ENCODE results near the gene HSDL2. TPM values are rescaled to one million over a fixed set of nuclear protein-coding genes. Genes with fewer than 3 reads are reported as not detected.
"Not testable (repeated sequence)": the region's sequence is repeated elsewhere in the genome, so short reads cannot be mapped to it uniquely, and the experiment has no call there.

HSDL2 gene
- total RNA-seq, 2 experiments from 2014 or later: 18.4 to 24.1 TPM

- Mint-ChIP-seq H3K27ac (no peak overlapping the region), H3K9me3 (no peaks in the 10 kb centered on the region), H3K4me3 (no peak overlapping the region), H3K27me3 (no peaks in the 10 kb centered on the region), H3K4me1 (peaks cover 40% of the 10 kb centered on the region), H3K36me3 (ENCODE audit: low read depth) (peaks cover 6% of the 10 kb centered on the region)
- CTCF ChIA-PET: interaction anchor here (1.1 kb wide), 1 partner anchor 23 kb away, joined by 3 read pairs; no protein-coding TSS in a partner anchor
- DNase-seq: no peak
- POLR2A ChIA-PET: no interaction called here
Observed at GRCh38 chr9:112384690-112385089, 4.8 kb downstream of the HSDL2 start.

- no peak for DNase-seq
- ChIA-PET CTCF (interaction anchor here (1.1 to 1.4 kb wide), 2 partner anchors 21 to 257 kb away, joined by 3 to 5 read pairs; no protein-coding TSS in a partner anchor), POLR2A (no interaction called here)
- Mint-ChIP-seq H3K4me1 (peaks cover 27% of the 10 kb centered on the region), H3K4me3 (no peak overlapping the region), H3K9me3 (no peaks in the 10 kb centered on the region), H3K36me3 (ENCODE audit: low read depth) (peaks cover 4% of the 10 kb centered on the region), H3K27me3 (no peaks in the 10 kb centered on the region), H3K27ac (no peak overlapping the region)
Observed at GRCh38 chr9:112387115-112387514, 7.2 kb downstream of the HSDL2 start.

- H3K36me3 Mint-ChIP-seq (ENCODE audit: low read depth); DNase-seq; H3K9me3 Mint-ChIP-seq; H3K27me3 Mint-ChIP-seq; H3K27ac Mint-ChIP-seq; H3K4me3 Mint-ChIP-seq; CTCF ChIA-PET; POLR2A ChIA-PET: not testable (repeated sequence)
- H3K4me1 Mint-ChIP-seq: peaks cover 13% of the 10 kb centered on the region
Observed at GRCh38 chr9:112389897-112390296, 10.0 kb downstream of the HSDL2 start.

GRCh38 chr9:112391936-112392560 lies 12.1 kb downstream of the HSDL2 start:
- H3K4me1 Mint-ChIP-seq; DNase-seq; CTCF ChIA-PET; H3K9me3 Mint-ChIP-seq; H3K27me3 Mint-ChIP-seq; H3K4me3 Mint-ChIP-seq; H3K36me3 Mint-ChIP-seq (ENCODE audit: low read depth); POLR2A ChIA-PET: not testable (repeated sequence)
- peak overlapping the region; percentile 57 for H3K27ac Mint-ChIP-seq

GRCh38 chr9:112393146-112393545 lies 13.2 kb downstream of the HSDL2 start:
- CTCF ChIA-PET; POLR2A ChIA-PET; H3K4me3 Mint-ChIP-seq; H3K27me3 Mint-ChIP-seq; DNase-seq; H3K27ac Mint-ChIP-seq; H3K9me3 Mint-ChIP-seq; H3K36me3 Mint-ChIP-seq (ENCODE audit: low read depth); H3K4me1 Mint-ChIP-seq: not testable (repeated sequence)

GRCh38 chr9:112396416-112396815 lies 16.5 kb downstream of the HSDL2 start:
- H3K4me1 Mint-ChIP-seq: no peaks in the 10 kb centered on the region
- CTCF ChIA-PET: no interaction called here
- H3K4me3 Mint-ChIP-seq: no peak overlapping the region
- H3K36me3 Mint-ChIP-seq (ENCODE audit: low read depth): peaks cover 19% of the 10 kb centered on the region
- POLR2A ChIA-PET: no interaction called here
- no peaks in the 10 kb centered on the region for H3K27me3 Mint-ChIP-seq
- DNase-seq: no peak
- no peak overlapping the region for H3K27ac Mint-ChIP-seq
- H3K9me3 Mint-ChIP-seq: peaks cover 12% of the 10 kb centered on the region

GRCh38 chr9:112396872-112397271 lies 17.0 kb downstream of the HSDL2 start:
- POLR2A ChIA-PET: no interaction called here
- DNase-seq: no peak
- Mint-ChIP-seq H3K9me3 (peaks cover 12% of the 10 kb centered on the region), H3K27ac (no peak overlapping the region), H3K4me1 (no peaks in the 10 kb centered on the region), H3K4me3 (no peak overlapping the region), H3K27me3 (no peaks in the 10 kb centered on the region), H3K36me3 (ENCODE audit: low read depth) (peaks cover 19% of the 10 kb centered on the region)
- CTCF ChIA-PET: no interaction called here

GRCh38 chr9:112401175-112401815 lies 21.4 kb downstream of the HSDL2 start:
- ChIA-PET POLR2A (interaction anchor here (0.5 kb wide), 1 partner anchor 121 kb away, joined by 3 read pairs; no protein-coding TSS in a partner anchor), CTCF (interaction anchor here (0.6 kb wide), 1 partner anchor 15 kb away, joined by 4 read pairs; no protein-coding TSS in a partner anchor)
- Mint-ChIP-seq H3K27me3 (no peaks in the 10 kb centered on the region), H3K4me1 (no peaks in the 10 kb centered on the region), H3K4me3 (no peak overlapping the region), H3K27ac (no peak overlapping the region), H3K9me3 (peaks cover 12% of the 10 kb centered on the region), H3K36me3 (ENCODE audit: low read depth) (peaks cover 22% of the 10 kb centered on the region)
- DNase-seq: no peak

- POLR2A ChIA-PET: no interaction called here
- Mint-ChIP-seq H3K9me3 (peaks cover 5% of the 10 kb centered on the region), H3K4me1 (no peaks in the 10 kb centered on the region), H3K27me3 (no peaks in the 10 kb centered on the region), H3K27ac (no peak overlapping the region), H3K36me3 (ENCODE audit: low read depth) (peaks cover 20% of the 10 kb centered on the region), H3K4me3 (no peak overlapping the region)
- DNase-seq: no peak
- CTCF ChIA-PET: no interaction called here
Observed at GRCh38 chr9:112403614-112404201, 23.8 kb downstream of the HSDL2 start.

- H3K9me3 Mint-ChIP-seq: no peaks in the 10 kb centered on the region
- CTCF ChIA-PET: no interaction called here
Observed at GRCh38 chr9:112404508-112404932, 24.6 kb downstream of the HSDL2 start.

GRCh38 chr9:112408275-112408674 lies 28.4 kb downstream of the HSDL2 start:
- no peak overlapping the region for H3K27ac Mint-ChIP-seq
- no peaks in the 10 kb centered on the region for H3K27me3 Mint-ChIP-seq
- CTCF ChIA-PET: no interaction called here
- H3K4me1 Mint-ChIP-seq: no peaks in the 10 kb centered on the region
- H3K36me3 Mint-ChIP-seq (ENCODE audit: low read depth): peaks cover 12% of the 10 kb centered on the region
- H3K9me3 Mint-ChIP-seq: no peaks in the 10 kb centered on the region
- POLR2A ChIA-PET: no interaction called here
- no peak overlapping the region for H3K4me3 Mint-ChIP-seq
- no peak for DNase-seq

More at GRCh38 chr9:112404508-112404932, 24.6 kb downstream of the HSDL2 start:
- POLR2A ChIA-PET: no interaction called here
- DNase-seq: no peak
- no peak overlapping the region for H3K27ac Mint-ChIP-seq
- no peak overlapping the region for H3K4me3 Mint-ChIP-seq
- peaks cover 14% of the 10 kb centered on the region for H3K36me3 Mint-ChIP-seq (ENCODE audit: low read depth)
- no peaks in the 10 kb centered on the region for H3K27me3 Mint-ChIP-seq
- no peaks in the 10 kb centered on the region for H3K4me1 Mint-ChIP-seq

- H3K9me3 Mint-ChIP-seq: no peaks in the 10 kb centered on the region
- no peaks in the 10 kb centered on the region for H3K27me3 Mint-ChIP-seq
- peaks cover 12% of the 10 kb centered on the region for H3K36me3 Mint-ChIP-seq (ENCODE audit: low read depth)
Observed at GRCh38 chr9:112408819-112409218, 28.9 kb downstream of the HSDL2 start.

GRCh38 chr9:112409758-112410157 lies 29.9 kb downstream of the HSDL2 start:
- Mint-ChIP-seq H3K27ac (no peak overlapping the region), H3K36me3 (ENCODE audit: low read depth) (peaks cover 8% of the 10 kb centered on the region), H3K27me3 (no peaks in the 10 kb centered on the region), H3K4me3 (no peak overlapping the region), H3K4me1 (no peaks in the 10 kb centered on the region), H3K9me3 (no peaks in the 10 kb centered on the region)
- ChIA-PET CTCF (interaction anchor here (0.7 kb wide), 1 partner anchor 1097 kb away, joined by 3 read pairs; no protein-coding TSS in a partner anchor), POLR2A (no interaction called here)
- no peak for DNase-seq

More at GRCh38 chr9:112408819-112409218, 28.9 kb downstream of the HSDL2 start:
- Mint-ChIP-seq H3K4me3 (no peak overlapping the region), H3K4me1 (no peaks in the 10 kb centered on the region), H3K27ac (no peak overlapping the region)
- no peak for DNase-seq
- ChIA-PET CTCF (no interaction called here), POLR2A (interaction anchor here (0.6 kb wide), 1 partner anchor 239 kb away, joined by 3 read pairs; no protein-coding TSS in a partner anchor)
